HG03139 (cell line): Measurements from ENCODE around the gene CAV1.

Experiments used
- ATAC-seq: cut with Tn5 transposase; IDR thresholded peaks from one replicate; pipeline ENCODE4 v1.9.1; 2021; ENCODE audit not compliant: unreplicated experiment

Gene CAV1

GRCh38 chr7:116554911-116555310 lies 30.1 kb downstream of the CAV1 start:
- no peak for ATAC-seq

- ATAC-seq = no peak
Measured at GRCh38 chr7:116557066-116557585, 32.3 kb downstream of the CAV1 start.

DNA sequence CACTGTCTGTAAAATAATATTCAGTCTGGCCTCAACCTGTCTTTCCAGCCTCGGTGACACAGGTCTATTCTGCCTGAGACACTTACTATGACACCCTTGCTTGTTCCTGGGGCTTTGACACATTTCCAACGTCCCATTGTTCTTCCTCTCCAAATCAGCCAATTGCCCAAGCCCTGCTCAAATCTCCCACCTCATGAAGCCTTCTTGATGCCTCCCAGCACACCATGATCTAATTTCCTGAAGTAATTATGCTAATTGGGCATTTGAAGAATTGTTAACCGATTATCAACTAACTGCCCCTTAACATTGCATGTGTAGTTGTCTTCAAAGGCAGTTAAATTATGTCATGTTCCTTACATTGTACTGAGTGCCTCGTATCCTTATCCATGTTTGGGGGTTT lies 33.1 kb downstream of the CAV1 start:
- no peak for ATAC-seq

- ATAC-seq = no peak
Measured at GRCh38 chr7:116560021-116560970, 35.5 kb downstream of the CAV1 start.

GRCh38 chr7:116561697-116562483 lies 37.1 kb downstream of the CAV1 start:
- no peak for ATAC-seq

GRCh38 chr7:116562529-116563121 lies 37.8 kb downstream of the CAV1 start:
- no peak for ATAC-seq

DNA sequence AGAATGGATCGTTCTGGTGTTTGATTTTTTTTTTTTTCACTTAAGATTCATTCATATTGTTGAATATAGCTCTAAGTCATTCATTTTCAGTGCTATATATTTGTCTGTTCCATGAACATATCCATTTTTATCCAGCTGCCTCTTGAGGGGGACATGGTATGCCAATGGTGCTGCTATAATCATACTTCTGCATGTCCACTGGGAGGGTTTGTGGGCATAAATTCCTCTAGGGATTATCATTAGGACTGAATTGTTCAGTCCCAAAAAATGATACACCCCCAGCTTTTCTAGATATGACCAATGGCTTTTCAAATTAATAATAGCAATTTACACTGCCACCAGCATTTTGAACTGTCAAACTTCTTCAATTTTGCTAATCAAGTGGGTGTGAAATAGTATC lies 41.1 kb downstream of the CAV1 start:
- no peak for ATAC-seq

DNA sequence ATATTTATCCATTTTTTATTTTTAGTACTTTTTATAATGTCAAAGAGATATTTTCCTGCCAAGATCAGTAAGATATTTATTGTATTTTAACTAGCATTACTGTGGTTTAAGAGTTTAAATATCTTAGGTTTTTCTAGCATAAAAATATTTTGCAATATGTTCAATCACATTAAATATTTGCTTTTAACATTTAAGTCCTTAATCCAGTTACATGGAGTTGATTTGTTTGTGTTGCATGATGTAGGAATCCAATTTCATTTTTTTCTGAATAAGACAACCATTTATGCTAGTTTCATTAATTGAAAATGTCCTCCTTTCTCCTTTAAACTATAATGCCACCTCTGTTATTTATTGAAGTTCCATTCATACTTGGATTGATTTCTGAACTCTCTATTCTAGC lies 41.8 kb downstream of the CAV1 start:
- no peak for ATAC-seq

GRCh38 chr7:116569737-116570136 lies 44.9 kb downstream of the CAV1 start:
- no peak for ATAC-seq

DNA sequence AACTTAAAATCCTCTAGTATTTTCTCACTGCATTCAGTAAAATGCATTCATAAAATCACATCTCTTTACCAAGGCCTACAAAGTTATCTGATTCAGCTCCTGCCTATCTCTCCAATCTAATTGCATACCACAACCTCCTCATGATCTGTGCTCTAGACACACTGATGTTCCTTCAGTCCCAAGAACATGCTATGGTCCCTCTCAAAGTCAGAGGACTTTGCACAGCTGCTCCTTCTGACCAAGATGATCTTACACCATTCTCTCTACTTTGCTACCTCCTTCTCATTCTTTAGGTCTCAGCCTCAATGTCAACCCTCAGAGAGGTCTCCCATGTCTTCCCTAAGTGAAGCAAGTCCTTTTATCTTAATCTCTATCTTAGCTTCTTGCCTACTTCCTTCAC lies 45.5 kb downstream of the CAV1 start:
- no peak for ATAC-seq

GRCh38 chr7:116571037-116571436 lies 46.2 kb downstream of the CAV1 start:
- ATAC-seq = no peak

DNA sequence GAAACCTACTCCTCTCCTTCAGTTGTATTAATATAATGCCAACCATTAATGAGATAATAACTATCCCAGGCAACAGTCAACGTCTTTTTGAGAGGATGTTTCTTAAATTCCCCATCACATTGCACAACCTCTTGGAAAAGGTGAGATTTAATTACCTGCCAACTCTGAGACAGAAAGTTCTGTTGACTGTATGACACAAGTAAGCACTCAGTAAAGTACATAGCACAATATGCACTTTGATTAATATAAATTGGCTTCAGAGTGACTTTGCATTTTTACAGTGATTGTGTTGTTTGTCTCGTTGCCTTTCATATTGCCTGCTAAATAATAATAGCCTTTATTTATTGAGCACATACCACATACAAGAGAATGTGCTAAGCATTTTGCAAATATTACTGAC lies 46.7 kb downstream of the CAV1 start:
- no peak for ATAC-seq

- no peak for ATAC-seq
Measured at GRCh38 chr7:116572036-116572435, 47.2 kb downstream of the CAV1 start.

- no peak for ATAC-seq
Measured at GRCh38 chr7:116573541-116573940, 48.7 kb downstream of the CAV1 start.

GRCh38 chr7:116574025-116574822 lies 49.4 kb downstream of the CAV1 start:
- peak; percentile 39 for ATAC-seq

- ATAC-seq = no peak
Measured at GRCh38 chr7:116575853-116576252, 51.0 kb downstream of the CAV1 start.

DNA sequence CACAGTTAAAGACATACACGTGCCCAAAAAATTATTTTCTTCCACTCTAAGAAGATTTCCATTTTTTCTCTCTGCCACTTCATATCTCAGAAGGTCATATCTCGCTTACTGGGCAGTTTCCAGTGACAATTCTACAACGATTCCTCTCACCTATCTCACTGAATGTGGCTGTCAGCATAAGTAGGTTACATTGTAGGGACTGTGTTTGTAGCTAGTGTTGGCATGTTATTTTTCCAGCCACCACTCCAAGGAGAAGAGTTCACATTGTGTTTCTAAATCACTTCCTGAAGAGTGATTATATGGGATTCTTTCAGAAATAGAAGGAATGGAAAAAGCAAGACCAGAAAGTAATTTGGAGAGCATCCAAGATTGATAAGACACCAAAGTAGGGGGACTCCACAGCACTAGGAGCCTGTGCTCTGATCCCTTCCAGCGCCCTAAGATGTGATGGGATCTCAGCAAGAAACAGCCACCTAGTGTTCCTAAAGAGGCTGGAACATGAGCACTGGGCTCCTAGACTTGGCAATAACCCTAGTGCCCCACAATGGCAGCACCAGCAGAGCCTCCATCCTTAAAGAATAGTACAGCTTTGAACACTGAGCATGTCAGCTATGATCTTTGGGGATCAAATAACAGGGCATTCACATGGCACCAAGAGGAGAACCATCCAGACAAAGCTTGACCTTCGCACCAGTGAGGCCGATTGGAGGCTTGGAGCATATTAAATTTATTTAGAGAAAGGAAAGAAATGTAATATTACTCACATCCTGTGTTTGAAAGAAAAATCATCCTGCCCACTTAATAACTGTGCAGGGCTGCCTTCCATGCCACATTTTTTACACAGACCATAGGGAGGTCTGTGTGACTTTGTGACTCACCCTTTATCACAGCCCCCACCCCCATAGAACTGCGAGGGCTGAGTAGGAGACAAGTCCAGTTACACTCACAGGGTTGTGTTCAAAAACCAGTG lies 51.8 kb downstream of the CAV1 start:
- peak; percentile 20 for ATAC-seq

- ATAC-seq = peak; percentile 61
Measured at GRCh38 chr7:116577320-116577871, 52.6 kb downstream of the CAV1 start.

DNA sequence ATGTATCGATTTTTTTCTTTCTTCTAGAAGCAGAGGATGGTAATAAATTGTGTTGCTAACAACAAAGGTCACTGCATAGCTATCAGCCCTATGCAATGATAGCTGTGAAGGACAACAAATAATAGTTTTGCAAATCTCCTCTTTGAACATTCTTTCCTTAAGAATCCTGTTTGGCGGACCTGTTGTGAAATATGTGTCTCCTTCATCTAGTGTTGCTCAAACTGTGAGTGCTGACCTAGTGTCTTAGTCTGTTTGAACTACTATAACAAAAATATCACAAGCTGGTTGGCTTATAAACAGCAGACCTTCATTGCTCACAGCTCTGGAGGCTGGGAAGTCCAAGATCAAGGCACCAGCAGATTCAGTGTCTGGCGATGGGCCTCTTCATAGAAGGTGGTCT lies 53.7 kb downstream of the CAV1 start:
- ATAC-seq = no peak
